Smooth muscle cell (in vitro differentiated cells): ENCODE measurements around the gene ZFTA. TPM values are rescaled to one million over a fixed set of nuclear protein-coding genes. Genes with fewer than 3 reads are reported as not detected.

Source experiments
- DNase-seq: peaks from one replicate; lab custom pipeline; 2025; ENCODE audit not compliant: unreplicated experiment; lab: John Stamatoyannopoulos, UW
- H2AFZ ChIP-seq: fragments of 200-600 bp; sonication (generic); 2 replicates; pipeline ENCODE4 v1.6.0; 2016; ENCODE audit warnings: antibody characterized with exemption, low read depth, mild to moderate bottlenecking
- H3F3A ChIP-seq: fragments of 200-600 bp; sonication (generic); 2 replicates; pipeline ENCODE4 v1.6.0; 2017; ENCODE audit warnings: antibody characterized with exemption, low read depth
- H3K27ac ChIP-seq: fragments of 200-600 bp; sonication (generic); 2 replicates; pipeline ENCODE4 v1.5.1; 2016; ENCODE audit warnings: low read depth, mild to moderate bottlenecking
- H3K27me3 ChIP-seq: fragments of 200-600 bp; sonication (generic); 2 replicates; pipeline ENCODE4 v1.6.1; 2016; ENCODE audit warnings: low read depth, mild to moderate bottlenecking
- H3K36me3 ChIP-seq: fragments of 200-600 bp; sonication (generic); 2 replicates; pipeline ENCODE4 v1.5.1; 2016; ENCODE audit warnings: low read depth
- H3K4me1 ChIP-seq: fragments of 200-600 bp; sonication (generic); 2 replicates; pipeline ENCODE4 v1.5.1; 2016; ENCODE audit warnings: low read depth
- H3K4me2 ChIP-seq: fragments of 200-600 bp; sonication (generic); 2 replicates; pipeline ENCODE4 v1.6.0; 2016; ENCODE audit warnings: mild to moderate bottlenecking
- H3K4me3 ChIP-seq: fragments of 200-600 bp; sonication (generic); 2 replicates; pipeline ENCODE4 v1.5.1; 2016; ENCODE audit warnings: mild to moderate bottlenecking
- H3K79me2 ChIP-seq: fragments of 200-600 bp; sonication (generic); 2 replicates; pipeline ENCODE4 v1.6.0; 2016; ENCODE audit warnings: low read depth, mild to moderate bottlenecking
- H3K9ac ChIP-seq: fragments of 200-600 bp; sonication (generic); 2 replicates; pipeline ENCODE4 v1.6.0; 2016; ENCODE audit warnings: low read depth
- H3K9me3 ChIP-seq: fragments of 200-600 bp; sonication (generic); replicated peaks from 2 replicates; pipeline ENCODE4 v1.5.1; 2016; ENCODE audit warnings: low read depth
- H4K20me1 ChIP-seq: fragments of 200-600 bp; sonication (generic); 2 replicates; pipeline ENCODE4 v1.6.0; 2016; ENCODE audit warnings: low read depth
- WGBS: methylation state at CpG from one replicate; pipeline ENCODE4 v1.1.7; 2016; ENCODE audit warnings: low lambda C conversion rate; 5-methylcytosine and 5-hydroxymethylcytosine counted together
- polyA plus RNA-seq: library from polyadenylated mRNA; unstranded; fragments of >200 nt; fragmentation: Nextera tagmentation; extraction: Ambion mirVana; gene quantifications from 2 replicates; pipeline ENCODE4 v1.2.1, GENCODE V29; 2016
- total RNA-seq: library from RNA; depleted of rRNA; stranded (reverse); fragments of >200 nt; gene quantifications from 2 replicates; pipeline ENCODE4 v1.2.3, GENCODE V29; 2014
- TF ChIP-seq, protein P1 (sequence below): fragments of 200-600 bp; sonication (generic); IDR thresholded peaks from 2 replicates; pipeline ENCODE4 v1.5.1; 2017; ENCODE audit warnings: borderline replicate concordance, mild to moderate bottlenecking, antibody characterized with exemption; ENCODE audit not compliant: insufficient read depth, poor library complexity, severe bottlenecking

The ZFTA gene
- total RNA-seq (14.9 and 15.7 TPM in 2 replicates), polyA plus RNA-seq (11.0 and 11.1 TPM in 2 replicates)

DNA sequence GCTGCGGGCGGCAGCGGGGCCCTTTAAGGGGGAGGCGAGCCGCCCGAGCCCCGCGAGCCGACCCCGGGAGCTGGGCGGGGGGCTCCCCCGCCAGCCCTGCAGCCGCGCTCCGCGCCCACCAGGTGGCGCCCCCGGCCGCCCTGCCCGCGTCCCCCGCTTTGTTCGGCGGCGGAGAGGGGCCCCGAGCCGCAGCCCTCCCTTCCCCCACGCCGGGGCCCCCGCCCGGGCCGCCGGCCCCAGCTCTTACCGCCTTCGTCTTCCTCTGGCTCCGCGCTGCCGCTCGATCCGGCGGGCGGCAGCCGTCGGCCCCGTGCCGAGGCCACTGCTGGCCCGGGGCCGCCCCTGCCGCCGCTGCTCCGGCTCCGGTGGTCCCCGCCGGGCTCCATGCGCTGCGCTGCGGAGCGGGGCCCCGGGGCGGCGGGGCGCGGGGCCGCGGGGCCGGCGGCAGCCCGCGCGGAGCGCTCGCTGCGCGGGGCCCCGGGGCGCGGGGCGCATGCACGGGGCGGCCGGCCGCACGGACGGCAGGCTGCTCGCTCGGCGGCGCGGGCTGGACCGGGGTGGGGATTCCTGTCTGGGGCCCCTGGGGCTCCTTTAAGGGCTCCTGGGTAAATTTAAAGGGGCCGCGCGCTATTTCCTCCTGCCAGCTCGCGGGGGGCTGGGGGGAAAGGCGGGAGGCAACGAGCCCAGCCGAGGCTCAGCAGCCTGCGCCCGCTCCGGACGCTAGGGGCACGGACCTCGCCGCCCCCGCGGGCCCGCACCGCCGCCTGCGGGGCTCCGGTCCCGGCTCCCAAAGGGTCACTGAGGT is at the start of gene ZFTA:
TSS of gene ZFTA (minus strand) at position 539 of the 805 bp plus-strand sequence. CDS start at position 386, 153 bp downstream.
- WGBS, result 0% methylated on average over 23 of the region's 113 CpGs
- no peaks in the 10 kb centered on the region for H3K27me3 ChIP-seq
- H3K9ac ChIP-seq, result peak within 1 kb of the TSS; percentile 74
- H3K9me3 ChIP-seq, result no peaks in the 10 kb centered on the region
- H2AFZ ChIP-seq, result peak within 1 kb of the TSS; percentile 36
- peak within 1 kb of the TSS; percentile 100 for H3K4me2 ChIP-seq
- peaks cover 46% of the 10 kb centered on the region for H4K20me1 ChIP-seq
- peak within 1 kb of the TSS; percentile 6 for H3K27ac ChIP-seq
- peak within 1 kb of the TSS; percentile 89 for H3K4me3 ChIP-seq
- peaks cover 29% of the 10 kb centered on the region for H3K79me2 ChIP-seq
- TF ChIP-seq, protein P1, sequence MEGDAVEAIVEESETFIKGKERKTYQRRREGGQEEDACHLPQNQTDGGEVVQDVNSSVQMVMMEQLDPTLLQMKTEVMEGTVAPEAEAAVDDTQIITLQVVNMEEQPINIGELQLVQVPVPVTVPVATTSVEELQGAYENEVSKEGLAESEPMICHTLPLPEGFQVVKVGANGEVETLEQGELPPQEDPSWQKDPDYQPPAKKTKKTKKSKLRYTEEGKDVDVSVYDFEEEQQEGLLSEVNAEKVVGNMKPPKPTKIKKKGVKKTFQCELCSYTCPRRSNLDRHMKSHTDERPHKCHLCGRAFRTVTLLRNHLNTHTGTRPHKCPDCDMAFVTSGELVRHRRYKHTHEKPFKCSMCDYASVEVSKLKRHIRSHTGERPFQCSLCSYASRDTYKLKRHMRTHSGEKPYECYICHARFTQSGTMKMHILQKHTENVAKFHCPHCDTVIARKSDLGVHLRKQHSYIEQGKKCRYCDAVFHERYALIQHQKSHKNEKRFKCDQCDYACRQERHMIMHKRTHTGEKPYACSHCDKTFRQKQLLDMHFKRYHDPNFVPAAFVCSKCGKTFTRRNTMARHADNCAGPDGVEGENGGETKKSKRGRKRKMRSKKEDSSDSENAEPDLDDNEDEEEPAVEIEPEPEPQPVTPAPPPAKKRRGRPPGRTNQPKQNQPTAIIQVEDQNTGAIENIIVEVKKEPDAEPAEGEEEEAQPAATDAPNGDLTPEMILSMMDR, result peak; percentile 70
- no peaks in the 10 kb centered on the region for H3K36me3 ChIP-seq
- H3F3A ChIP-seq, result peaks cover 20% of the 10 kb centered on the region
- H3K4me1 ChIP-seq, result peaks cover 28% of the 10 kb centered on the region
- DNase-seq, result peak; percentile 49

DNA sequence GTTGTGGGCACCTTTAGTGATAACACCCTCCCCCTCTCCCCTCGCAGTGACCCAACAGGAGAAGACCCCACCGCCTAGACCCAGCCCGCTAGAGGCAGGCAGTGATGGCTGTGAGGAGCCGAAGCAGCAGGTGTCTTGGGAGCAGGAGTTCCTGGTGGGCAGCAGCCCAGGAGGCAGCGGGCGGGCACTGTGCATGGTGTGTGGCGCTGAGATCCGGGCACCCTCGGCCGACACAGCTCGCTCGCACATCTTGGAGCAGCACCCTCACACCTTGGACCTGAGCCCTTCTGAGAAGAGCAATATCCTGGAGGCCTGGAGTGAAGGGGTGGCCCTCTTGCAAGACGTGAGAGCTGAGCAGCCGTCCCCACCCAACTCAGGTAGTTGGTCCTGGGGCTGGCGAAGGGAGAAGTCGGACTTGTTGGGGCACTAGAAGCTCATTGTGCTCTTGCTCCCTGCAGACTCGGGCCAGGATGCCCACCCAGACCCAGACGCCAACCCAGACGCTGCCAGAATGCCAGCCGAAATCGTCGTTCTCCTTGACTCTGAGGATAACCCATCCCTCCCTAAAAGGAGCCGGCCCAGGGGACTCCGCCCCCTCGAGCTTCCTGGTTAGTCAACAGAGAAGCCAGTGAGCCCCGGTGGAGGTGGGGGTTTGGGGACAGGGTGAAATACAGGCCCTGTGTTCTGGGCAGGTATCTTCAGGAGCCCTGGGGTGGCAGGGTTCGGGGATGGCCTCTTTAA is 49.4 kb upstream of the ZFTA start:
- Histone ChIP-seq H3K27me3 (no peaks in the 10 kb centered on the region), H3K4me1 (peaks cover 11% of the 10 kb centered on the region), H2AFZ (no peak overlapping the region), H3K27ac (no peak overlapping the region), H3K9me3 (no peaks in the 10 kb centered on the region), H3K36me3 (no peaks in the 10 kb centered on the region), H4K20me1 (peaks cover 74% of the 10 kb centered on the region), H3K79me2 (peaks cover 41% of the 10 kb centered on the region), H3K4me2 (no peak overlapping the region), H3K9ac (no peak overlapping the region), H3K4me3 (no peak overlapping the region), H3F3A (no peaks in the 10 kb centered on the region)
- no peak for DNase-seq
- 93% methylated on average over 27 of the region's 27 CpGs for WGBS
- TF ChIP-seq, protein P1, result no peak

DNA sequence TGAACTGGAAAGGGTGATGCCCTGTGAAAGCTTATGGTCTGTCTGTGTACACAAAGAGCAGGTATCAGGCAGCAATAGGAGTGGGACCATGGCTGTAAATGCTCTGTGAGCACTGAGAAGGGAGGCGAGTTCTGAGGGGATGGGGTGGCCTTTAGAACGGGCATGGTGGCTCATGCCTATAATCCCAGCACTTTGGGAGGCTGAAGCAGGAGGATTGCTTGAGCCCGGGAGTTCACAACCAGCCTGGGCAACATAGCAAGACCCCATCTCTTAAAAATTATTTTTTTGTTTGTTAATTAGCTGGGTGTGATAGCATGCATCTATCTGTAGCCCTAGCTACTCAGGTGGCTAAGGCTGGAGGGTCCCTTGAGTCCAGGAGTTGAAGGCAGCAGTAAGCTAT is 48.2 kb upstream of the ZFTA start:
- Histone ChIP-seq H4K20me1 (peaks cover 62% of the 10 kb centered on the region), H3K36me3 (no peaks in the 10 kb centered on the region), H3F3A (no peaks in the 10 kb centered on the region), H3K9me3 (no peaks in the 10 kb centered on the region), H3K4me3 (no peak overlapping the region), H3K9ac (no peak overlapping the region), H2AFZ (no peak overlapping the region), H3K4me2 (no peak overlapping the region), H3K27me3 (no peaks in the 10 kb centered on the region), H3K27ac (no peak overlapping the region), H3K79me2 (peaks cover 41% of the 10 kb centered on the region), H3K4me1 (peaks cover 20% of the 10 kb centered on the region)
- DNase-seq, result no peak
- TF ChIP-seq, protein P1, result no peak
- WGBS, result 97% methylated on average over 3 of the region's 3 CpGs
